Peyer's patch (tissue), 4 donors: Measurements from ENCODE around the gene FBXW9.

Source experiments
- CTCF ChIP-seq, 6 experiments: fragments of 450-650 bp in 4 of 6; fragments of 200-600 bp in 2 of 6; sonication (generic) in 1 of 6; IDR thresholded peaks; one replicate each; pipeline ENCODE4 v1.5.1; 2017 to 2019; ENCODE audit warnings: antibody characterized with exemption in 6 of 6, mild to moderate bottlenecking in 3 of 6, moderate library complexity in 1 of 6
- POLR2A ChIP-seq, 2 donors: fragments of 450-650 bp; IDR thresholded peaks; one replicate each; pipeline ENCODE4 v1.5.1; 2017; ENCODE audit warnings: antibody characterized with exemption in 2 of 2, mild to moderate bottlenecking in 2 of 2, moderate library complexity in 2 of 2

- TF ChIP-seq CTCF (IDR thresholded peaks at IDR 0.05) (no peak), POLR2A (IDR thresholded peaks at IDR 0.05) (no peak)
Measured at GRCh38 chr19:12698138-12698537, 1.7 kb upstream of the FBXW9 start.
